ENCODE measurements around the gene CPSF7.
"Not testable (repeated sequence)": the region's sequence is repeated elsewhere in the genome, so short reads cannot be mapped to it uniquely, and the experiment has no call there.

Gene CPSF7

GRCh38 chr11:61429691-61430582 is at the start of gene CPSF7, which contains the start of gene SDHAF2:
TSS of gene CPSF7 (minus strand) at chr11:61429975. CDS start at chr11:61429235, 740 bp downstream.
TSS of gene SDHAF2 (plus strand) at chr11:61430124. CDS start at chr11:61430147, 23 bp downstream.
- DNase-seq (ENCODE audit: low read depth): peak; percentile 55

GRCh38 chr11:61477727-61478148 is 48.0 kb upstream of the CPSF7 start:
- no peak for DNase-seq (ENCODE audit: low read depth)

GRCh38 chr11:61477126-61477525 is 47.4 kb upstream of the CPSF7 start:
- DNase-seq (ENCODE audit: low read depth): no peak

- no peak for DNase-seq (ENCODE audit: low read depth)
Measured at GRCh38 chr11:61476371-61476770, 46.6 kb upstream of the CPSF7 start.

- no peak for DNase-seq (ENCODE audit: low read depth)
Measured at GRCh38 chr11:61475433-61475832, 45.7 kb upstream of the CPSF7 start.

GRCh38 chr11:61474013-61474643 is 44.4 kb upstream of the CPSF7 start:
- DNase-seq (ENCODE audit: low read depth): no peak

- DNase-seq (ENCODE audit: low read depth): no peak
Measured at GRCh38 chr11:61473370-61474012, 43.7 kb upstream of the CPSF7 start.

GRCh38 chr11:61472868-61473267 is 43.1 kb upstream of the CPSF7 start:
- no peak for DNase-seq (ENCODE audit: low read depth)

- no peak for DNase-seq (ENCODE audit: low read depth)
Measured at GRCh38 chr11:61472282-61472681, 42.5 kb upstream of the CPSF7 start.

- no peak for DNase-seq (ENCODE audit: low read depth)
Measured at GRCh38 chr11:61468002-61468401, 38.2 kb upstream of the CPSF7 start.

GRCh38 chr11:61467602-61468001 is 37.8 kb upstream of the CPSF7 start:
- not testable (repeated sequence) for DNase-seq (ENCODE audit: low read depth)

GRCh38 chr11:61460986-61461385 is 31.2 kb upstream of the CPSF7 start:
- no peak for DNase-seq (ENCODE audit: low read depth)

- no peak for DNase-seq (ENCODE audit: low read depth)
Measured at GRCh38 chr11:61460474-61460881, 30.7 kb upstream of the CPSF7 start.

GRCh38 chr11:61454520-61454919 is 24.7 kb upstream of the CPSF7 start:
- DNase-seq (ENCODE audit: low read depth): no peak

- no peak for DNase-seq (ENCODE audit: low read depth)
Measured at GRCh38 chr11:61453695-61454094, 23.9 kb upstream of the CPSF7 start.

GRCh38 chr11:61452825-61453224 is 23.1 kb upstream of the CPSF7 start:
- no peak for DNase-seq (ENCODE audit: low read depth)

GRCh38 chr11:61448552-61448927 is 18.8 kb upstream of the CPSF7 start:
- DNase-seq (ENCODE audit: low read depth): no peak

- DNase-seq (ENCODE audit: low read depth): no peak
Measured at GRCh38 chr11:61447601-61448551, 18.1 kb upstream of the CPSF7 start.

- DNase-seq (ENCODE audit: low read depth): peak; percentile 82
Measured at GRCh38 chr11:61446211-61446651, 16.5 kb upstream of the CPSF7 start.

- no peak for DNase-seq (ENCODE audit: low read depth)
Measured at GRCh38 chr11:61445516-61445915, 15.7 kb upstream of the CPSF7 start.

- no peak for DNase-seq (ENCODE audit: low read depth)
Measured at GRCh38 chr11:61442616-61443015, 12.8 kb upstream of the CPSF7 start.

- no peak for DNase-seq (ENCODE audit: low read depth)
Measured at GRCh38 chr11:61439615-61440014, 9.8 kb upstream of the CPSF7 start.
